GM23338 (cell line): Measurements from ENCODE around the gene ADGRL3. TPM values are rescaled to one million over a fixed set of nuclear protein-coding genes. Genes with fewer than 3 reads are reported as not detected.

Experiments used
- ATAC-seq: fragments of 200-7000 bp; cut with Tn5 transposase; 3 replicates; pipeline ENCODE4 v1.9.1; 2020
- DNase-seq: peaks from one replicate; pipeline ENCODE4 v3.0.0-alpha.2; 2015; ENCODE audit warnings: low spot score
- H2AFZ ChIP-seq: fragments of 200-600 bp; sonication (generic); 2 replicates; pipeline ENCODE4 v1.8.0; 2016; ENCODE audit warnings: antibody characterized with exemption, mild to moderate bottlenecking, moderate library complexity
- H3F3A ChIP-seq: fragments of 200-600 bp; sonication (generic); replicated peaks from 2 replicates; pipeline ENCODE4 v1.8.0; 2017; ENCODE audit warnings: antibody characterized with exemption, mixed run types, low read depth
- H3K27ac ChIP-seq: fragments of 200-600 bp; sonication (generic); 2 replicates; pipeline ENCODE4 v1.6.1; 2016; ENCODE audit warnings: low read depth
- H3K27me3 ChIP-seq: fragments of 200-600 bp; sonication (generic); 2 replicates; pipeline ENCODE4 v1.8.0; 2016; ENCODE audit warnings: mild to moderate bottlenecking, mixed run types, moderate library complexity; ENCODE audit not compliant: insufficient read depth
- H3K36me3 ChIP-seq: fragments of 200-600 bp; sonication (generic); 2 replicates; pipeline ENCODE4 v1.8.0; 2016; ENCODE audit warnings: mild to moderate bottlenecking; ENCODE audit not compliant: insufficient read depth
- H3K4me1 ChIP-seq: fragments of 200-600 bp; sonication (generic); 2 replicates; pipeline ENCODE4 v1.8.0; 2016; ENCODE audit warnings: mild to moderate bottlenecking, moderate library complexity; ENCODE audit not compliant: insufficient read depth
- H3K4me2 ChIP-seq: fragments of 200-600 bp; sonication (generic); 2 replicates; pipeline ENCODE4 v1.7.1; 2017; ENCODE audit warnings: mixed run types
- H3K4me3 ChIP-seq: fragments of 200-600 bp; sonication (generic); 2 replicates; pipeline ENCODE4 v1.6.1; 2016; ENCODE audit warnings: mixed run types
- H3K79me2 ChIP-seq: fragments of 200-600 bp; sonication (generic); replicated peaks from 2 replicates; pipeline ENCODE4 v1.8.0; 2017; ENCODE audit warnings: mild to moderate bottlenecking; ENCODE audit not compliant: insufficient read depth
- H3K9me2 ChIP-seq: fragments of 200-600 bp; sonication (generic); 2 replicates; pipeline ENCODE4 v1.8.0; 2017; ENCODE audit not compliant: insufficient read depth
- H4K20me1 ChIP-seq: fragments of 200-600 bp; sonication (generic); replicated peaks from 2 replicates; pipeline ENCODE4 v1.8.0; 2017; ENCODE audit warnings: mild to moderate bottlenecking; ENCODE audit not compliant: insufficient read depth
- H3K27ac Mint-ChIP-seq: 2 replicates; pipeline ENCODE4 v1.8.0; 2020; ENCODE audit warnings: inconsistent platforms, mild to moderate bottlenecking, moderate library complexity, mixed read lengths
- H3K27me3 Mint-ChIP-seq: 3 replicates; pipeline ENCODE4 v1.8.0; 2022; ENCODE audit warnings: low read depth, mild to moderate bottlenecking, moderate library complexity, mixed read lengths, inconsistent platforms; ENCODE audit not compliant: insufficient read depth, poor library complexity
- H3K36me3 Mint-ChIP-seq: 3 replicates; pipeline ENCODE4 v1.8.0; 2021; ENCODE audit warnings: low read depth, mild to moderate bottlenecking, inconsistent platforms, moderate library complexity, mixed read lengths
- H3K4me1 Mint-ChIP-seq: 3 replicates; pipeline ENCODE4 v1.8.0; 2020; ENCODE audit warnings: mild to moderate bottlenecking, inconsistent platforms, mixed read lengths
- H3K4me3 Mint-ChIP-seq: 3 replicates; pipeline ENCODE4 v1.8.0; 2021; ENCODE audit warnings: moderate library complexity, mild to moderate bottlenecking, inconsistent platforms, mixed read lengths
- H3K9me3 Mint-ChIP-seq: 3 replicates; pipeline ENCODE4 v1.8.0; 2020; ENCODE audit warnings: moderate library complexity, mild to moderate bottlenecking, inconsistent platforms, mixed read lengths
- CREB1 ChIP-seq: fragments of 250-450 bp; sonication (Bioruptor Pico); IDR thresholded peaks from 2 replicates; pipeline ENCODE4 v1.5.0; 2020; ENCODE audit warnings: low read depth, mild to moderate bottlenecking, moderate library complexity
- EZH2 ChIP-seq: fragments of 200-600 bp; sonication (generic); IDR thresholded peaks from one replicate; pipeline ENCODE4 v1.8.0; 2017; ENCODE audit warnings: antibody characterized with exemption, mild to moderate bottlenecking, low read depth; ENCODE audit not compliant: unreplicated experiment
- JUNB ChIP-seq: IDR thresholded peaks from one replicate; pipeline ENCODE4 v1.6.1; 2016; ENCODE audit warnings: antibody characterized with exemption; ENCODE audit not compliant: unreplicated experiment
- ZNF114 ChIP-seq: fragments of 250-450 bp; sonication (Bioruptor Pico); IDR thresholded peaks from 2 replicates; pipeline ENCODE4 v1.5.0; 2020; ENCODE audit warnings: mild to moderate bottlenecking, moderate library complexity
- polyA plus RNA-seq: library from polyadenylated mRNA; unstranded; fragments of >200 nt; fragmentation: Nextera tagmentation; extraction: Ambion mirVana; gene quantifications from 2 replicates; pipeline ENCODE4 v1.2.1, GENCODE V29; 2016
- total RNA-seq: library from RNA; depleted of rRNA; stranded (reverse); fragments of >200 nt; shearing (Covaris generic); gene quantifications from 2 replicates; pipeline ENCODE4 v1.2.3, GENCODE V29; 2014
- TF ChIP-seq, protein P1 (sequence below): IDR thresholded peaks from one replicate; pipeline ENCODE4 v1.6.1; 2018; ENCODE audit warnings: antibody characterized with exemption; ENCODE audit not compliant: unreplicated experiment
- TF ChIP-seq, protein P2 (sequence below): IDR thresholded peaks from 2 replicates; pipeline ENCODE4 v1.6.1; 2016; ENCODE audit warnings: antibody characterized with exemption

Gene ADGRL3
- total and polyA plus RNA-seq, 2 experiments from 2014 or later, result 9.7 to 16.5 TPM

DNA sequence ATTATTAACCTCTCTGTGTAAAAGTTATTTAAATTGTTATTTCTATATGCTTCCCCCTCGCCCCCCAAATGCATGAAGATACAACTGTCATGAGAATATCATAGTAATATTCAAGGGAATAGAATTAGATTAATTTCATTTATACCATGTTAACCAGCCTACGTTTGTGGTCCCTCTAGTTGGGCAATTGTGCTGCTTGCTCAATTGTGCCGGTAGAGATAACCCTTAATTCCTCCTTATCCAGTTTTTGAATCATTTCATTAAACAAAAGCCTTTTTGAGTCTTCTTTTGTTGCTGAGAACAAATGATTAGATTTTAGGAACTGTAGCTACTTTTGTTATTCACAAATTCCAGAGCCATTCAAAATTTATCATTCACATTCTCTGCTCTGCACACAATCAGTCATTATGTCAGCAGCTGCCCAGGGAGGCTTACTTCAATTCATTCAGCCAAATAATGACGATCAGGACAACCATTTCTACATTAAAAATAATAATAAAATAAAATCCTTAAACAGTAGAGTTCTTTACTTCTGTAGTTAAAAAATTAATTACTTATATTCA lies 98.1 kb downstream of the ADGRL3 start (continued):
- TF ChIP-seq, protein P1, sequence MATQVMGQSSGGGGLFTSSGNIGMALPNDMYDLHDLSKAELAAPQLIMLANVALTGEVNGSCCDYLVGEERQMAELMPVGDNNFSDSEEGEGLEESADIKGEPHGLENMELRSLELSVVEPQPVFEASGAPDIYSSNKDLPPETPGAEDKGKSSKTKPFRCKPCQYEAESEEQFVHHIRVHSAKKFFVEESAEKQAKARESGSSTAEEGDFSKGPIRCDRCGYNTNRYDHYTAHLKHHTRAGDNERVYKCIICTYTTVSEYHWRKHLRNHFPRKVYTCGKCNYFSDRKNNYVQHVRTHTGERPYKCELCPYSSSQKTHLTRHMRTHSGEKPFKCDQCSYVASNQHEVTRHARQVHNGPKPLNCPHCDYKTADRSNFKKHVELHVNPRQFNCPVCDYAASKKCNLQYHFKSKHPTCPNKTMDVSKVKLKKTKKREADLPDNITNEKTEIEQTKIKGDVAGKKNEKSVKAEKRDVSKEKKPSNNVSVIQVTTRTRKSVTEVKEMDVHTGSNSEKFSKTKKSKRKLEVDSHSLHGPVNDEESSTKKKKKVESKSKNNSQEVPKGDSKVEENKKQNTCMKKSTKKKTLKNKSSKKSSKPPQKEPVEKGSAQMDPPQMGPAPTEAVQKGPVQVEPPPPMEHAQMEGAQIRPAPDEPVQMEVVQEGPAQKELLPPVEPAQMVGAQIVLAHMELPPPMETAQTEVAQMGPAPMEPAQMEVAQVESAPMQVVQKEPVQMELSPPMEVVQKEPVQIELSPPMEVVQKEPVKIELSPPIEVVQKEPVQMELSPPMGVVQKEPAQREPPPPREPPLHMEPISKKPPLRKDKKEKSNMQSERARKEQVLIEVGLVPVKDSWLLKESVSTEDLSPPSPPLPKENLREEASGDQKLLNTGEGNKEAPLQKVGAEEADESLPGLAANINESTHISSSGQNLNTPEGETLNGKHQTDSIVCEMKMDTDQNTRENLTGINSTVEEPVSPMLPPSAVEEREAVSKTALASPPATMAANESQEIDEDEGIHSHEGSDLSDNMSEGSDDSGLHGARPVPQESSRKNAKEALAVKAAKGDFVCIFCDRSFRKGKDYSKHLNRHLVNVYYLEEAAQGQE, result no peak
- no peak for TF ChIP-seq JUNB

DNA sequence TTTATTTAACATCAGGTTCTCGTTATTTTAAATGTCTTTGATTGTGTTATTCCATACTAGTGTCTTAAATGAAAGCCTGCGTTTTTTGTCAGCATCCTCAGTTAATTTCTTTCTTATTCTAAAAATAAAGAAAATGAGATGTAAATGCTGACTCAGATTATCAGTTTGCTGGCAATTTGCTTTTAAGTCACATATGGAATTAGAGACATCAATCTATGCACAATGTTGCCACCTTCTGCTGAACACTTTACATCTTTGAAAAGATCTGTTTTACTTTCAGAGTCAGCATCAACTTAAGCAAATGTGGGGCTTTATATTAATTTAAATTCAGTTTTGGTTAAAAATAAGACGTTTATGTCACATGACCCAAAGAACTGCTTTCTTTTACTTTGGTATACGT lies 99.2 kb downstream of the ADGRL3 start:
- no peaks in the 10 kb centered on the region for H4K20me1 ChIP-seq
- Mint-ChIP-seq H3K27me3 (peaks cover 5% of the 10 kb centered on the region), H3K4me3 (no peak overlapping the region), H3K9me3 (no peaks in the 10 kb centered on the region), H3K36me3 (no peaks in the 10 kb centered on the region), H3K27ac (0 out of 2 replicates have a peak overlapping the region, but pooled peaks have one; percentile 70), H3K4me1 (peaks cover 51% of the 10 kb centered on the region)
- H3K36me3 ChIP-seq, result no peaks in the 10 kb centered on the region
- peaks cover 27% of the 10 kb centered on the region for H3K4me1 ChIP-seq
- DNase-seq (no peak), ATAC-seq (no peak)
- H3K79me2 ChIP-seq, result 0 out of 2 replicates have a peak, but pooled peaks cover 2% of the 10 kb centered on the region
- H3K27ac ChIP-seq, result 0 out of 2 replicates have a peak overlapping the region, but pooled peaks have one; percentile 12
- TF ChIP-seq, protein P2, sequence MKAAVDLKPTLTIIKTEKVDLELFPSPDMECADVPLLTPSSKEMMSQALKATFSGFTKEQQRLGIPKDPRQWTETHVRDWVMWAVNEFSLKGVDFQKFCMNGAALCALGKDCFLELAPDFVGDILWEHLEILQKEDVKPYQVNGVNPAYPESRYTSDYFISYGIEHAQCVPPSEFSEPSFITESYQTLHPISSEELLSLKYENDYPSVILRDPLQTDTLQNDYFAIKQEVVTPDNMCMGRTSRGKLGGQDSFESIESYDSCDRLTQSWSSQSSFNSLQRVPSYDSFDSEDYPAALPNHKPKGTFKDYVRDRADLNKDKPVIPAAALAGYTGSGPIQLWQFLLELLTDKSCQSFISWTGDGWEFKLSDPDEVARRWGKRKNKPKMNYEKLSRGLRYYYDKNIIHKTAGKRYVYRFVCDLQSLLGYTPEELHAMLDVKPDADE, result no peak
- TF ChIP-seq ZNF114, result no peak
- TF ChIP-seq, protein P1, result no peak
- no peak for TF ChIP-seq CREB1
- no peak for TF ChIP-seq EZH2
- H2AFZ ChIP-seq, result no peak overlapping the region
- H3K4me2 ChIP-seq, result no peak overlapping the region
- no peaks in the 10 kb centered on the region for H3F3A ChIP-seq
- no peaks in the 10 kb centered on the region for H3K27me3 ChIP-seq
- H3K9me2 ChIP-seq, result no peaks in the 10 kb centered on the region
- H3K4me3 ChIP-seq, result no peak overlapping the region
